Measurements from ENCODE around the gene PHLDA3.

DNA sequence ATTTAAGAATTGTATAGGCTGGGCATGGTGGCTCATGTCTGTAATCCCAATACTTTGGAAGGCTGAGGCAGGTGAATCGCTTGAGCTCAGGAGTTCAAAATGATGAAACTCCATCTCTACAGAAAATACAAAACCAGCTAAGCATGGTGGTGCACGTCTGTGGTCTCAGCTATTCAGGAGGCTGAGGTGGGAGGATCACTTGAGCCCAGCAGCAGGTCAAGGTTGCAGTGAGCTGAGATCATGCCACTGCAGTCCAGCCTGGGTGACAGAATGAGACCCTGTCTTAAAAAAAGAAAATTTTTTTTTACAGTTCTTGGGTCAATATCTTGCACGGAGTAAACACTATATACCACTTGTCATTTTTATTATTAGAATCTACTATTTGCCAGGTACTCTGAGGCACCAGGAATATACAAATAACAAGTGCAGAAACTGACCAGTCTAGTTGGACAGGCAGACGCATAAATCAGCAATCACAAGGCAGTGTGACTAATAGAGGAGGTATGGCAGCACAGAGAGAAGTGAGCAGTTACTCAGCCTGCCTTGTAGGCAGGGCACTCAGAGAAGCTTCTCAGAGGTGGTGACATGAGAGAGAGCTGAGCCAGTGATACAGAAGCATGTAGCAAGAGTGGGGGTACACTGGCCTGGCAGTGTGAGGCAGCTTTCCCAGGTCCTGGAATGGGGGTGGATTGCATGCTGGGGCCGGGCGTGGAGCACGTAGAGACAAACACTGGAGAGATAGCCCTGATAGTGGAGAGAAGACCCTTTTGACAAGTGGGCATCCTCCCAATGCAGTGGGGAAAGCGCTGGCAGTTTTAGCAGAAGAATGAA is 8.0 kb downstream of the PHLDA3 start:
- TF ChIP-seq EP300 (IDR thresholded peaks at IDR 0.05) (peak; percentile 65 to 69; a peak in 2 of 5 replicates), CEBPB (IDR thresholded peaks at IDR 0.05) (peak; percentile 44 to 47; a peak in 1 of 4 replicates), POLR2A (IDR thresholded peaks at IDR 0.05; ENCODE audit: low read length) (no peak), MAFK (IDR thresholded peaks at IDR 0.05; ENCODE audit: partially characterized antibody) (no peak), TP53 (CRISPR knock-in tag; IDR thresholded peaks at IDR 0.05) (no peak), CHD4 (IDR thresholded peaks at IDR 0.05; ENCODE audit: borderline replicate concordance) (no peak), EHMT2 (IDR thresholded peaks at IDR 0.05; ENCODE audit: low read depth) (no peak), RARB (CRISPR knock-in tag; IDR thresholded peaks at IDR 0.05) (no peak), RFX5 (IDR thresholded peaks at IDR 0.05) (no peak)
- TF ChIP-seq, protein P1, sequence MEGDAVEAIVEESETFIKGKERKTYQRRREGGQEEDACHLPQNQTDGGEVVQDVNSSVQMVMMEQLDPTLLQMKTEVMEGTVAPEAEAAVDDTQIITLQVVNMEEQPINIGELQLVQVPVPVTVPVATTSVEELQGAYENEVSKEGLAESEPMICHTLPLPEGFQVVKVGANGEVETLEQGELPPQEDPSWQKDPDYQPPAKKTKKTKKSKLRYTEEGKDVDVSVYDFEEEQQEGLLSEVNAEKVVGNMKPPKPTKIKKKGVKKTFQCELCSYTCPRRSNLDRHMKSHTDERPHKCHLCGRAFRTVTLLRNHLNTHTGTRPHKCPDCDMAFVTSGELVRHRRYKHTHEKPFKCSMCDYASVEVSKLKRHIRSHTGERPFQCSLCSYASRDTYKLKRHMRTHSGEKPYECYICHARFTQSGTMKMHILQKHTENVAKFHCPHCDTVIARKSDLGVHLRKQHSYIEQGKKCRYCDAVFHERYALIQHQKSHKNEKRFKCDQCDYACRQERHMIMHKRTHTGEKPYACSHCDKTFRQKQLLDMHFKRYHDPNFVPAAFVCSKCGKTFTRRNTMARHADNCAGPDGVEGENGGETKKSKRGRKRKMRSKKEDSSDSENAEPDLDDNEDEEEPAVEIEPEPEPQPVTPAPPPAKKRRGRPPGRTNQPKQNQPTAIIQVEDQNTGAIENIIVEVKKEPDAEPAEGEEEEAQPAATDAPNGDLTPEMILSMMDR (IDR thresholded peaks at IDR 0.05) = no peak
- TF ChIP-seq, protein P2, sequence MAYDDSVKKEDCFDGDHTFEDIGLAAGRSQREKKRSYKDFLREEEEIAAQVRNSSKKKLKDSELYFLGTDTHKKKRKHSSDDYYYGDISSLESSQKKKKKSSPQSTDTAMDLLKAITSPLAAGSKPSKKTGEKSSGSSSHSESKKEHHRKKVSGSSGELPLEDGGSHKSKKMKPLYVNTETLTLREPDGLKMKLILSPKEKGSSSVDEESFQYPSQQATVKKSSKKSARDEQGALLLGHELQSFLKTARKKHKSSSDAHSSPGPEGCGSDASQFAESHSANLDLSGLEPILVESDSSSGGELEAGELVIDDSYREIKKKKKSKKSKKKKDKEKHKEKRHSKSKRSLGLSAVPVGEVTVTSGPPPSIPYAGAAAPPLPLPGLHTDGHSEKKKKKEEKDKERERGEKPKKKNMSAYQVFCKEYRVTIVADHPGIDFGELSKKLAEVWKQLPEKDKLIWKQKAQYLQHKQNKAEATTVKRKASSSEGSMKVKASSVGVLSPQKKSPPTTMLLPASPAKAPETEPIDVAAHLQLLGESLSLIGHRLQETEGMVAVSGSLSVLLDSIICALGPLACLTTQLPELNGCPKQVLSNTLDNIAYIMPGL (CRISPR knock-in tag; IDR thresholded peaks at IDR 0.05; ENCODE audit: borderline replicate concordance) = no peak
- TF ChIP-seq, protein P3, sequence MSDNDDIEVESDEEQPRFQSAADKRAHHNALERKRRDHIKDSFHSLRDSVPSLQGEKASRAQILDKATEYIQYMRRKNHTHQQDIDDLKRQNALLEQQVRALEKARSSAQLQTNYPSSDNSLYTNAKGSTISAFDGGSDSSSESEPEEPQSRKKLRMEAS (IDR thresholded peaks at IDR 0.05) = peak; percentile 73
- TF ChIP-seq, protein P4, sequence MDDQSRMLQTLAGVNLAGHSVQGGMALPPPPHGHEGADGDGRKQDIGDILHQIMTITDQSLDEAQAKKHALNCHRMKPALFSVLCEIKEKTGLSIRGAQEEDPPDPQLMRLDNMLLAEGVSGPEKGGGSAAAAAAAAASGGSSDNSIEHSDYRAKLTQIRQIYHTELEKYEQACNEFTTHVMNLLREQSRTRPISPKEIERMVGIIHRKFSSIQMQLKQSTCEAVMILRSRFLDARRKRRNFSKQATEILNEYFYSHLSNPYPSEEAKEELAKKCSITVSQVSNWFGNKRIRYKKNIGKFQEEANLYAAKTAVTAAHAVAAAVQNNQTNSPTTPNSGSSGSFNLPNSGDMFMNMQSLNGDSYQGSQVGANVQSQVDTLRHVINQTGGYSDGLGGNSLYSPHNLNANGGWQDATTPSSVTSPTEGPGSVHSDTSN (IDR thresholded peaks at IDR 0.05) = peak; percentile 72
- TF ChIP-seq, protein P5, sequence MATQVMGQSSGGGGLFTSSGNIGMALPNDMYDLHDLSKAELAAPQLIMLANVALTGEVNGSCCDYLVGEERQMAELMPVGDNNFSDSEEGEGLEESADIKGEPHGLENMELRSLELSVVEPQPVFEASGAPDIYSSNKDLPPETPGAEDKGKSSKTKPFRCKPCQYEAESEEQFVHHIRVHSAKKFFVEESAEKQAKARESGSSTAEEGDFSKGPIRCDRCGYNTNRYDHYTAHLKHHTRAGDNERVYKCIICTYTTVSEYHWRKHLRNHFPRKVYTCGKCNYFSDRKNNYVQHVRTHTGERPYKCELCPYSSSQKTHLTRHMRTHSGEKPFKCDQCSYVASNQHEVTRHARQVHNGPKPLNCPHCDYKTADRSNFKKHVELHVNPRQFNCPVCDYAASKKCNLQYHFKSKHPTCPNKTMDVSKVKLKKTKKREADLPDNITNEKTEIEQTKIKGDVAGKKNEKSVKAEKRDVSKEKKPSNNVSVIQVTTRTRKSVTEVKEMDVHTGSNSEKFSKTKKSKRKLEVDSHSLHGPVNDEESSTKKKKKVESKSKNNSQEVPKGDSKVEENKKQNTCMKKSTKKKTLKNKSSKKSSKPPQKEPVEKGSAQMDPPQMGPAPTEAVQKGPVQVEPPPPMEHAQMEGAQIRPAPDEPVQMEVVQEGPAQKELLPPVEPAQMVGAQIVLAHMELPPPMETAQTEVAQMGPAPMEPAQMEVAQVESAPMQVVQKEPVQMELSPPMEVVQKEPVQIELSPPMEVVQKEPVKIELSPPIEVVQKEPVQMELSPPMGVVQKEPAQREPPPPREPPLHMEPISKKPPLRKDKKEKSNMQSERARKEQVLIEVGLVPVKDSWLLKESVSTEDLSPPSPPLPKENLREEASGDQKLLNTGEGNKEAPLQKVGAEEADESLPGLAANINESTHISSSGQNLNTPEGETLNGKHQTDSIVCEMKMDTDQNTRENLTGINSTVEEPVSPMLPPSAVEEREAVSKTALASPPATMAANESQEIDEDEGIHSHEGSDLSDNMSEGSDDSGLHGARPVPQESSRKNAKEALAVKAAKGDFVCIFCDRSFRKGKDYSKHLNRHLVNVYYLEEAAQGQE (IDR thresholded peaks at IDR 0.05) = no peak

All from A549 (cell line).